HEK293T (cell line): Measurements from ENCODE around the gene LETM1.
"Not testable (repeated sequence)": the region's sequence is repeated elsewhere in the genome, so short reads cannot be mapped to it uniquely, and the experiment has no call there.

Experiments used
- CTCF ChIA-PET: fragments of 350-600 bp; formaldehyde crosslinking; extraction: SDS; loops from one replicate; lab custom pipeline; 2021; ENCODE audit warnings: antibody characterized with exemption, inconsistent platforms; lab: Yijun Ruan, JAX
- POLR2A ChIA-PET: fragments of 350-600 bp; formaldehyde crosslinking; extraction: SDS; loops from one replicate; lab custom pipeline; 2020; ENCODE audit warnings: antibody characterized with exemption, inconsistent platforms; lab: Yijun Ruan, JAX
- DNase-seq: peaks from one replicate; pipeline ENCODE4 v3.0.0; 2012; ENCODE audit warnings: mixed read lengths; ENCODE audit errors: extremely low spot score
- ARNT ChIP-seq: fragments of 450-650 bp; IDR thresholded peaks from 2 replicates; pipeline ENCODE4 v1.6.1; 2017; ENCODE audit warnings: mild to moderate bottlenecking
- BHLHE40 ChIP-seq: fragments of 450-650 bp; IDR thresholded peaks from 2 replicates; pipeline ENCODE4 v1.6.1; 2016; ENCODE audit warnings: mild to moderate bottlenecking, moderate library complexity, borderline replicate concordance
- CTBP1 ChIP-seq: fragments of 450-650 bp; IDR thresholded peaks from 2 replicates; pipeline ENCODE4 v1.6.1; 2016; ENCODE audit warnings: borderline replicate concordance
- ELF4 ChIP-seq: fragments of 450-650 bp; IDR thresholded peaks from 2 replicates; pipeline ENCODE4 v1.6.1; 2017; ENCODE audit warnings: antibody characterized with exemption
- FOXA1 ChIP-seq: fragments of 450-650 bp; IDR thresholded peaks from 2 replicates; pipeline ENCODE4 v1.6.1; 2016; ENCODE audit warnings: mild to moderate bottlenecking
- FOXK2 ChIP-seq: fragments of 450-650 bp; IDR thresholded peaks from 2 replicates; pipeline ENCODE4 v1.6.1; 2016; ENCODE audit warnings: mild to moderate bottlenecking
- FOXM1 ChIP-seq: fragments of 450-650 bp; IDR thresholded peaks from 2 replicates; pipeline ENCODE4 v1.6.1; 2017; ENCODE audit warnings: mild to moderate bottlenecking, borderline replicate concordance
- HDGF ChIP-seq: fragments of 450-650 bp; IDR thresholded peaks from 2 replicates; pipeline ENCODE4 v1.6.1; 2017; ENCODE audit warnings: antibody characterized with exemption, borderline replicate concordance
- L3MBTL2 ChIP-seq: fragments of 450-650 bp; conservative IDR thresholded peaks from 2 replicates; pipeline ENCODE4 v1.6.1; 2016; ENCODE audit warnings: mild to moderate bottlenecking
- LEF1 ChIP-seq: fragments of 450-650 bp; IDR thresholded peaks from 2 replicates; pipeline ENCODE4 v1.6.1; 2017; ENCODE audit warnings: mild to moderate bottlenecking, borderline replicate concordance
- NFRKB ChIP-seq: fragments of 450-650 bp; IDR thresholded peaks from 2 replicates; pipeline ENCODE4 v1.6.1; 2016; ENCODE audit warnings: mild to moderate bottlenecking, moderate library complexity
- PKNOX1 ChIP-seq: fragments of 450-650 bp; IDR thresholded peaks from 2 replicates; pipeline ENCODE4 v1.6.1; 2016
- SP1 ChIP-seq: fragments of 450-650 bp; IDR thresholded peaks from 2 replicates; pipeline ENCODE4 v1.6.1; 2017
- SUZ12 ChIP-seq: fragments of 450-650 bp; IDR thresholded peaks from 2 replicates; pipeline ENCODE4 v1.6.1; 2016; ENCODE audit warnings: mild to moderate bottlenecking
- TARDBP ChIP-seq: fragments of 450-650 bp; IDR thresholded peaks from 2 replicates; pipeline ENCODE4 v1.6.1; 2016
- ZNF384 ChIP-seq: fragments of 450-650 bp; IDR thresholded peaks from 2 replicates; pipeline ENCODE4 v1.6.1; 2016

The LETM1 gene

GRCh38 chr4:1841887-1842210, 14.1 kb downstream of the LETM1 start:
- TF ChIP-seq PKNOX1 (no peak), BHLHE40 (no peak), TARDBP (no peak), NFRKB (no peak), FOXM1 (no peak), SUZ12 (no peak), SP1 (no peak), ARNT (no peak), HDGF (no peak)
- CTCF ChIA-PET: no interaction called here
- POLR2A ChIA-PET: no interaction called here
- DNase-seq: no peak

- ChIA-PET POLR2A (no interaction called here), CTCF (no interaction called here)
- TF ChIP-seq TARDBP (no peak), CTBP1 (no peak), FOXA1 (no peak), SUZ12 (no peak)
Measured at GRCh38 chr4:1841201-1841886, 14.6 kb downstream of the LETM1 start.

GRCh38 chr4:1839282-1839681, 16.7 kb downstream of the LETM1 start:
- POLR2A ChIA-PET: no interaction called here
- TF ChIP-seq SUZ12 (no peak), ZNF384 (no peak), PKNOX1 (no peak), FOXM1 (no peak), FOXA1 (no peak), SP1 (no peak), HDGF (no peak), NFRKB (no peak), FOXK2 (no peak), ARNT (no peak), CTBP1 (no peak)
- CTCF ChIA-PET: no interaction called here
- no peak for DNase-seq

More at GRCh38 chr4:1841201-1841886, 14.6 kb downstream of the LETM1 start:
- DNase-seq: no peak

- CTCF ChIA-PET: no interaction called here
- POLR2A ChIA-PET: interaction anchor here (0.6 kb wide), 1 partner anchor 18 kb away, joined by 4 read pairs; no protein-coding TSS in a partner anchor
- TF ChIP-seq CTBP1 (no peak), LEF1 (no peak), ELF4 (no peak), ZNF384 (no peak), HDGF (no peak), L3MBTL2 (no peak), FOXA1 (no peak), SUZ12 (no peak), ARNT (no peak), NFRKB (no peak), FOXK2 (no peak), TARDBP (no peak), BHLHE40 (no peak), SP1 (no peak), PKNOX1 (no peak), FOXM1 (no peak)
- no peak for DNase-seq
Measured at GRCh38 chr4:1837069-1837468, 18.9 kb downstream of the LETM1 start.

GRCh38 chr4:1836650-1837049, 19.3 kb downstream of the LETM1 start:
- DNase-seq: no peak
- no peak for TF ChIP-seq SP1
- TF ChIP-seq ARNT: no peak
- no peak for TF ChIP-seq FOXA1
- no peak for TF ChIP-seq ELF4
- no peak for TF ChIP-seq CTBP1
- TF ChIP-seq FOXM1: no peak
- no peak for TF ChIP-seq PKNOX1
- CTCF ChIA-PET: no interaction called here
- POLR2A ChIA-PET: no interaction called here

- DNase-seq, POLR2A ChIA-PET, CTCF ChIA-PET: not testable (repeated sequence)
Measured at GRCh38 chr4:1835836-1836235, 20.1 kb downstream of the LETM1 start.
